Osteocyte (in vitro differentiated cells): ENCODE data around the gene PTPRG. TPM values are rescaled to one million over a fixed set of nuclear protein-coding genes. Genes with fewer than 3 reads are reported as not detected.
A peak's percentile ranks its signal among the peaks of the same experiment; 100 is the strongest.

Experiments used
- DNase-seq: peaks from one replicate; pipeline ENCODE4 v3.0.0; 2021; ENCODE audit warnings: mixed read lengths; ENCODE audit not compliant: unreplicated experiment; ENCODE audit errors: extremely low spot score
- H3K27ac Mint-ChIP-seq: one replicate; pipeline ENCODE4 v1.8.0; 2021; ENCODE audit warnings: mild to moderate bottlenecking, mixed read lengths; ENCODE audit not compliant: unreplicated experiment
- H3K27me3 Mint-ChIP-seq: one replicate; pipeline ENCODE4 v1.8.0; 2021; ENCODE audit warnings: mixed read lengths; ENCODE audit not compliant: unreplicated experiment
- H3K36me3 Mint-ChIP-seq: one replicate; pipeline ENCODE4 v1.8.0; 2021; ENCODE audit warnings: mixed read lengths; ENCODE audit not compliant: unreplicated experiment
- H3K4me1 Mint-ChIP-seq: one replicate; pipeline ENCODE4 v1.8.0; 2021; ENCODE audit warnings: mixed read lengths; ENCODE audit not compliant: unreplicated experiment
- H3K4me3 Mint-ChIP-seq: one replicate; pipeline ENCODE4 v1.8.0; 2021; ENCODE audit warnings: mild to moderate bottlenecking, moderate library complexity, mixed read lengths; ENCODE audit not compliant: unreplicated experiment
- H3K9me3 Mint-ChIP-seq: one replicate; pipeline ENCODE4 v1.8.0; 2021; ENCODE audit warnings: mixed read lengths; ENCODE audit not compliant: unreplicated experiment
- total RNA-seq: library from RNA; stranded (reverse); gene quantifications from 2 replicates; pipeline ENCODE4 v1.2.1, GENCODE V29; 2021
- TF ChIP-seq, protein P1 (sequence below): fragments of 200-600 bp; sonication (generic); IDR thresholded peaks from 2 replicates; pipeline ENCODE4 v1.5.0; 2021; ENCODE audit warnings: antibody characterized with exemption, mild to moderate bottlenecking, moderate library complexity

Gene PTPRG
- total RNA-seq, 1 donor from 2014 or later: 48.1 TPM

- H3K27ac Mint-ChIP-seq: no peak overlapping the region
- peaks cover 2% of the 10 kb centered on the region for H3K4me1 Mint-ChIP-seq
- peaks cover 6% of the 10 kb centered on the region for H3K36me3 Mint-ChIP-seq
- no peak overlapping the region for H3K4me3 Mint-ChIP-seq
- H3K9me3 Mint-ChIP-seq: no peaks in the 10 kb centered on the region
- DNase-seq: no peak
- no peaks in the 10 kb centered on the region for H3K27me3 Mint-ChIP-seq
- TF ChIP-seq, protein P1, sequence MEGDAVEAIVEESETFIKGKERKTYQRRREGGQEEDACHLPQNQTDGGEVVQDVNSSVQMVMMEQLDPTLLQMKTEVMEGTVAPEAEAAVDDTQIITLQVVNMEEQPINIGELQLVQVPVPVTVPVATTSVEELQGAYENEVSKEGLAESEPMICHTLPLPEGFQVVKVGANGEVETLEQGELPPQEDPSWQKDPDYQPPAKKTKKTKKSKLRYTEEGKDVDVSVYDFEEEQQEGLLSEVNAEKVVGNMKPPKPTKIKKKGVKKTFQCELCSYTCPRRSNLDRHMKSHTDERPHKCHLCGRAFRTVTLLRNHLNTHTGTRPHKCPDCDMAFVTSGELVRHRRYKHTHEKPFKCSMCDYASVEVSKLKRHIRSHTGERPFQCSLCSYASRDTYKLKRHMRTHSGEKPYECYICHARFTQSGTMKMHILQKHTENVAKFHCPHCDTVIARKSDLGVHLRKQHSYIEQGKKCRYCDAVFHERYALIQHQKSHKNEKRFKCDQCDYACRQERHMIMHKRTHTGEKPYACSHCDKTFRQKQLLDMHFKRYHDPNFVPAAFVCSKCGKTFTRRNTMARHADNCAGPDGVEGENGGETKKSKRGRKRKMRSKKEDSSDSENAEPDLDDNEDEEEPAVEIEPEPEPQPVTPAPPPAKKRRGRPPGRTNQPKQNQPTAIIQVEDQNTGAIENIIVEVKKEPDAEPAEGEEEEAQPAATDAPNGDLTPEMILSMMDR: no peak
These were observed 593.2 kb downstream of the PTPRG start for GRCh38 chr3:62154457-62155148.

- Mint-ChIP-seq H3K4me1 (peaks cover 9% of the 10 kb centered on the region), H3K4me3 (no peak overlapping the region), H3K27ac (peak overlapping the region; percentile 43), H3K27me3 (no peaks in the 10 kb centered on the region), H3K36me3 (peaks cover 6% of the 10 kb centered on the region), H3K9me3 (no peaks in the 10 kb centered on the region)
- TF ChIP-seq, protein P1: no peak
- DNase-seq: no peak
These were observed 597.8 kb downstream of the PTPRG start for GRCh38 chr3:62159056-62159708.

- Mint-ChIP-seq H3K4me3 (no peak overlapping the region), H3K4me1 (peaks cover 9% of the 10 kb centered on the region), H3K27ac (peak overlapping the region; percentile 43), H3K27me3 (no peaks in the 10 kb centered on the region), H3K36me3 (peaks cover 6% of the 10 kb centered on the region), H3K9me3 (no peaks in the 10 kb centered on the region)
- DNase-seq: no peak
- TF ChIP-seq, protein P1: no peak
These were observed 598.3 kb downstream of the PTPRG start for GRCh38 chr3:62159709-62160092.

- Mint-ChIP-seq H3K27me3 (no peaks in the 10 kb centered on the region), H3K36me3 (peaks cover 6% of the 10 kb centered on the region), H3K9me3 (no peaks in the 10 kb centered on the region), H3K4me3 (no peak overlapping the region), H3K27ac (no peak overlapping the region), H3K4me1 (peaks cover 9% of the 10 kb centered on the region)
- no peak for DNase-seq
- TF ChIP-seq, protein P1: no peak
These were observed 600.0 kb downstream of the PTPRG start for GRCh38 chr3:62161371-62161770.

GRCh38 chr3:62164196-62164595 is 602.8 kb downstream of the PTPRG start:
- Mint-ChIP-seq H3K9me3 (no peaks in the 10 kb centered on the region), H3K36me3 (no peaks in the 10 kb centered on the region), H3K4me3 (no peak overlapping the region), H3K4me1 (peaks cover 9% of the 10 kb centered on the region), H3K27ac (no peak overlapping the region), H3K27me3 (no peaks in the 10 kb centered on the region)
- DNase-seq: no peak
- TF ChIP-seq, protein P1: no peak
